Neural progenitor cell (in vitro differentiated cells): Measurements from ENCODE around the gene RAPGEF5. TPM values are rescaled to one million over a fixed set of nuclear protein-coding genes. Genes with fewer than 3 reads are reported as not detected.

ENCODE experiments used
- DNase-seq: peaks from one replicate; pipeline ENCODE4 v3.0.0-alpha.2; 2016; ENCODE audit warnings: low spot score
- H2AFZ ChIP-seq: fragments of 200-600 bp; sonication (generic); replicated peaks from 2 replicates; pipeline ENCODE4 v1.6.1; 2016; ENCODE audit warnings: antibody characterized with exemption
- H3F3A ChIP-seq: fragments of 200-600 bp; sonication (generic); 2 replicates; pipeline ENCODE4 v1.6.1; 2016; ENCODE audit warnings: antibody characterized with exemption, low read depth
- H3K27ac ChIP-seq: fragments of 200-600 bp; sonication (generic); 2 replicates; pipeline ENCODE4 v1.5.1; 2016; ENCODE audit warnings: mild to moderate bottlenecking
- H3K27me3 ChIP-seq: fragments of 200-600 bp; sonication (generic); 2 replicates; pipeline ENCODE4 v1.6.1; 2016; ENCODE audit warnings: mild to moderate bottlenecking, moderate library complexity
- H3K36me3 ChIP-seq: fragments of 200-600 bp; sonication (generic); 2 replicates; pipeline ENCODE4 v1.5.1; 2016
- H3K4me1 ChIP-seq: fragments of 200-600 bp; sonication (generic); 2 replicates; pipeline ENCODE4 v1.6.1; 2016; ENCODE audit warnings: mixed run types
- H3K4me2 ChIP-seq: fragments of 200-600 bp; sonication (generic); 2 replicates; pipeline ENCODE4 v1.6.1; 2016
- H3K4me3 ChIP-seq: fragments of 200-600 bp; sonication (generic); 2 replicates; pipeline ENCODE4 v1.5.1; 2016
- H3K79me2 ChIP-seq: fragments of 200-600 bp; sonication (generic); 2 replicates; pipeline ENCODE4 v1.6.1; 2016; ENCODE audit warnings: low read depth
- H3K9ac ChIP-seq: fragments of 200-600 bp; sonication (generic); 2 replicates; pipeline ENCODE4 v1.6.1; 2016
- H3K9me3 ChIP-seq: fragments of 200-600 bp; sonication (generic); 2 replicates; pipeline ENCODE4 v1.5.1; 2016; ENCODE audit warnings: low read depth
- H4K20me1 ChIP-seq: fragments of 200-600 bp; sonication (generic); 2 replicates; pipeline ENCODE4 v1.6.1; 2016; ENCODE audit warnings: low read depth
- H3K27ac Mint-ChIP-seq: 3 replicates; pipeline ENCODE4 v1.8.0; 2021; ENCODE audit warnings: mixed read lengths
- H3K27me3 Mint-ChIP-seq: 2 replicates; pipeline ENCODE4 v1.8.0; 2022; ENCODE audit warnings: low read depth, mild to moderate bottlenecking, inconsistent platforms, moderate library complexity, mixed read lengths; ENCODE audit not compliant: insufficient read depth
- H3K36me3 Mint-ChIP-seq: 3 replicates; pipeline ENCODE4 v1.8.0; 2021; ENCODE audit warnings: mixed read lengths
- H3K4me1 Mint-ChIP-seq: 3 replicates; pipeline ENCODE4 v1.8.0; 2021; ENCODE audit warnings: mixed read lengths
- H3K4me3 Mint-ChIP-seq: 3 replicates; pipeline ENCODE4 v1.8.0; 2021; ENCODE audit warnings: mild to moderate bottlenecking, moderate library complexity, mixed read lengths
- H3K9me3 Mint-ChIP-seq: 3 replicates; pipeline ENCODE4 v1.8.0; 2020; ENCODE audit warnings: mixed read lengths
- EZH2 ChIP-seq: fragments of 200-600 bp; sonication (generic); IDR thresholded peaks from 2 replicates; pipeline ENCODE4 v1.6.1; 2017; ENCODE audit warnings: antibody characterized with exemption, mild to moderate bottlenecking, moderate library complexity
- EZH2phosphoT487 ChIP-seq: fragments of 200-600 bp; sonication (generic); IDR thresholded peaks from 2 replicates; pipeline ENCODE4 v1.6.1; 2017; ENCODE audit warnings: antibody characterized with exemption
- total RNA-seq: library from RNA; depleted of rRNA; stranded (reverse); fragments of >200 nt; gene quantifications from 2 replicates; pipeline ENCODE4 v1.2.3, GENCODE V29; 2015; ENCODE audit warnings: low replicate concordance
- TF ChIP-seq, protein P1 (sequence below): fragments of 200-600 bp; sonication (generic); IDR thresholded peaks from 2 replicates; pipeline ENCODE4 v1.5.1; 2017; ENCODE audit warnings: antibody characterized with exemption, mild to moderate bottlenecking

RAPGEF5 gene
- total RNA-seq, 1 donor from 2014 or later: 5.7 TPM

DNA sequence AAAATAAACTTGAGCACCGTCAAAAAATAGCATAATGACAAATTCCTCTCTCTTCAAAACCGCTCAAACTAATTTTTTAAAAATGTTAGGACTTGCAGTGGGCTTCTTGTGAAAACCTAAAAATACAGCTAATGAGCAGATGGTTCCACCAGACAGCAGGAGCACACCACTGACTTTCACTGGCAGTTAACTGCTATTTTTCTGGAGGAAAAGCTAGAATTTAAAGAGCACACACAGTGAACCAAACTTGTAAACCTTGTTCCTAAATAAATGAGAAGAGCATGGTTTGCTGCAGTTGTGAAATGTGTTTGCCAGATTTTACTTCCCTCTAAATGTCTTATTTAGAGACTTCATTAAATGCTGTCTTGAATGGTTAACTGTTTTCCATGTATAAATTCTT is 143.9 kb downstream of the RAPGEF5 start:
- Mint-ChIP-seq H3K4me1 (peaks cover 15% of the 10 kb centered on the region), H3K27ac (no peak overlapping the region), H3K9me3 (no peaks in the 10 kb centered on the region), H3K27me3 (no peaks in the 10 kb centered on the region), H3K4me3 (no peak overlapping the region), H3K36me3 (no peaks in the 10 kb centered on the region)
- H4K20me1 ChIP-seq: no peaks in the 10 kb centered on the region
- H2AFZ ChIP-seq: no peak overlapping the region
- H3K4me1 ChIP-seq: peaks cover 35% of the 10 kb centered on the region
- no peaks in the 10 kb centered on the region for H3K79me2 ChIP-seq
- no peak overlapping the region for H3K4me2 ChIP-seq
- H3K9ac ChIP-seq: no peak overlapping the region
- no peak overlapping the region for H3K4me3 ChIP-seq
- H3K27me3 ChIP-seq: no peaks in the 10 kb centered on the region
- no peaks in the 10 kb centered on the region for H3K9me3 ChIP-seq
- H3K36me3 ChIP-seq: no peaks in the 10 kb centered on the region
- no peak overlapping the region for H3K27ac ChIP-seq
- H3F3A ChIP-seq: no peaks in the 10 kb centered on the region
- DNase-seq: no peak
- TF ChIP-seq, protein P1, sequence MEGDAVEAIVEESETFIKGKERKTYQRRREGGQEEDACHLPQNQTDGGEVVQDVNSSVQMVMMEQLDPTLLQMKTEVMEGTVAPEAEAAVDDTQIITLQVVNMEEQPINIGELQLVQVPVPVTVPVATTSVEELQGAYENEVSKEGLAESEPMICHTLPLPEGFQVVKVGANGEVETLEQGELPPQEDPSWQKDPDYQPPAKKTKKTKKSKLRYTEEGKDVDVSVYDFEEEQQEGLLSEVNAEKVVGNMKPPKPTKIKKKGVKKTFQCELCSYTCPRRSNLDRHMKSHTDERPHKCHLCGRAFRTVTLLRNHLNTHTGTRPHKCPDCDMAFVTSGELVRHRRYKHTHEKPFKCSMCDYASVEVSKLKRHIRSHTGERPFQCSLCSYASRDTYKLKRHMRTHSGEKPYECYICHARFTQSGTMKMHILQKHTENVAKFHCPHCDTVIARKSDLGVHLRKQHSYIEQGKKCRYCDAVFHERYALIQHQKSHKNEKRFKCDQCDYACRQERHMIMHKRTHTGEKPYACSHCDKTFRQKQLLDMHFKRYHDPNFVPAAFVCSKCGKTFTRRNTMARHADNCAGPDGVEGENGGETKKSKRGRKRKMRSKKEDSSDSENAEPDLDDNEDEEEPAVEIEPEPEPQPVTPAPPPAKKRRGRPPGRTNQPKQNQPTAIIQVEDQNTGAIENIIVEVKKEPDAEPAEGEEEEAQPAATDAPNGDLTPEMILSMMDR: no peak

DNA sequence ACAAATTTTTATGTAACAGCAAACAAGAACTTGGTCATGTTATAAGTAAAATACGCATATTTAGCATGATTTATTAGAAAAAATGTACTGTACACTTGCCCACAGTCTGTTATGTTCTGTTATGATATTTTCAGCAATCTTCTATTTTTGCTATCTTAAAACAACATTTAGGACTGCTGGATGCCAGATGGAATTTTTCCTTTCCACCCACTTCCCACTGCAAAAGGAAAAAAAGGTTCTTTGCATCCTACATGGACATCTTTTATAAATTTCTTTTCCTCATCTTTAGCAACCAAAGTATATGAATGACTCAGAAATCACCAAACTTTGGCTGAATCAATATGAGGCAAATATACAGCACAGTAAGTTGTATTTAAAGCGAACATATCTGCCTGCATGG is 146.0 kb downstream of the RAPGEF5 start:
- Mint-ChIP-seq H3K27ac (no peak overlapping the region), H3K4me3 (no peak overlapping the region)
- no peak for TF ChIP-seq EZH2phosphoT487
- TF ChIP-seq, protein P1: no peak
- TF ChIP-seq EZH2: no peak

DNA sequence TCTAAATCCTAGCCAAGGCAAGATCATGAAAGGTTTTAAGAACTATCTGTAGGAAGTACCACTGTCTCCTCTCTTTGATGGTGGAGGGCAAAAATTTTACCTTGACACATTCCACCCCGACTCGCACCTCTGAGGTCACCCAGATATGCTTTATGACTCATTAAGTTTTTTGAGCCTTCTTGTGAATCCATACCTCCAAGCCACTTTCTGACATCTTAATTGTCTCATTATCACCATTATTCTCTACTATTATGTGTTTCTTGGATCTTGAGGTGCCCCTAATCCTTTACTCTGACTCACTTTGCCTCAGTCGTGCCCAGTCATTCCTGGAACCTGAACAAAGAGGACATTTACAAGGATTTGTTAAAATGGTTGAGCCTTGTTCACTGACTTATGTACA is 146.6 kb downstream of the RAPGEF5 start:
- Histone ChIP-seq H3K36me3 (no peaks in the 10 kb centered on the region), H2AFZ (no peak overlapping the region), H3K9me3 (no peaks in the 10 kb centered on the region), H3K4me1 (peaks cover 35% of the 10 kb centered on the region), H3K4me2 (peak overlapping the region; percentile 23), H3K27me3 (no peaks in the 10 kb centered on the region), H3K4me3 (no peak overlapping the region), H3K79me2 (no peaks in the 10 kb centered on the region), H3K27ac (no peak overlapping the region), H3K9ac (no peak overlapping the region), H3F3A (no peaks in the 10 kb centered on the region), H4K20me1 (no peaks in the 10 kb centered on the region)
- no peaks in the 10 kb centered on the region for H3K27me3 Mint-ChIP-seq
- H3K9me3 Mint-ChIP-seq: no peaks in the 10 kb centered on the region
- H3K4me1 Mint-ChIP-seq: peaks cover 17% of the 10 kb centered on the region
- no peak overlapping the region for H3K27ac Mint-ChIP-seq
- no peak for DNase-seq
- H3K36me3 Mint-ChIP-seq: no peaks in the 10 kb centered on the region
- no peak overlapping the region for H3K4me3 Mint-ChIP-seq
- TF ChIP-seq EZH2phosphoT487 (no peak), EZH2 (no peak)
- TF ChIP-seq, protein P1: no peak

More for the DNA sequence above, 146.0 kb downstream of the RAPGEF5 start:
- no peak overlapping the region for H3K4me3 ChIP-seq
- no peaks in the 10 kb centered on the region for H3F3A ChIP-seq
- no peaks in the 10 kb centered on the region for H3K9me3 ChIP-seq
- no peaks in the 10 kb centered on the region for H3K36me3 ChIP-seq
- no peaks in the 10 kb centered on the region for H3K27me3 Mint-ChIP-seq
- H3K36me3 Mint-ChIP-seq: no peaks in the 10 kb centered on the region
- no peak overlapping the region for H2AFZ ChIP-seq
- H3K9ac ChIP-seq: no peak overlapping the region
- H3K27ac ChIP-seq: no peak overlapping the region
- no peaks in the 10 kb centered on the region for H4K20me1 ChIP-seq
- H3K9me3 Mint-ChIP-seq: no peaks in the 10 kb centered on the region
- no peaks in the 10 kb centered on the region for H3K27me3 ChIP-seq
- H3K4me2 ChIP-seq: no peak overlapping the region
- DNase-seq: no peak
- H3K4me1 Mint-ChIP-seq: peaks cover 17% of the 10 kb centered on the region
- peaks cover 35% of the 10 kb centered on the region for H3K4me1 ChIP-seq
- H3K79me2 ChIP-seq: no peaks in the 10 kb centered on the region
